Lung (tissue), 12 donors: ENCODE data around the gene COL9A3. TPM values are rescaled to one million over a fixed set of nuclear protein-coding genes. Genes with fewer than 3 reads are reported as not detected.

Experiments used
- ATAC-seq: fragments of 200-7000 bp; cut with Tn5 transposase; one replicate; pipeline ENCODE4 v1.9.1; 2020; ENCODE audit warnings: moderate number of reproducible peaks; ENCODE audit not compliant: insufficient read depth, low FRiP score
- DNase-seq, 3 donors: peaks; one replicate each; pipeline ENCODE4 v3.0.0-alpha.2; 2013 to 2017
- H3K27ac ChIP-seq, 2 donors: one replicate each; pipeline ENCODE4 v1.5.1; 2013; ENCODE audit warnings: mild to moderate bottlenecking in 2 of 2, moderate library complexity in 2 of 2, control low read depth in 1 of 2, inconsistent platforms in 1 of 2, low read depth in 1 of 2, low read length in 1 of 2
- H3K27me3 ChIP-seq, 3 donors: one replicate each; pipeline ENCODE4 v1.5.1; 2013; ENCODE audit warnings: low read length in 2 of 3; ENCODE audit not compliant: control insufficient read depth in 3 of 3, insufficient read depth in 3 of 3
- H3K36me3 ChIP-seq, 4 donors: one replicate each; pipeline ENCODE4 v1.5.1; 2013; ENCODE audit warnings: low read length in 4 of 4, mild to moderate bottlenecking in 1 of 4, moderate library complexity in 1 of 4; ENCODE audit not compliant: control insufficient read depth in 4 of 4, insufficient read depth in 4 of 4
- H3K4me1 ChIP-seq, 5 donors: one replicate each; pipeline ENCODE4 v1.5.1; 2013; ENCODE audit warnings: low read length in 5 of 5, mild to moderate bottlenecking in 2 of 5, moderate library complexity in 1 of 5; ENCODE audit not compliant: control insufficient read depth in 5 of 5, insufficient read depth in 5 of 5
- H3K4me3 ChIP-seq: one replicate; pipeline ENCODE4 v1.5.1; 2013; ENCODE audit warnings: mild to moderate bottlenecking, control low read depth, moderate library complexity
- H3K9ac ChIP-seq, 2 donors: one replicate each; pipeline ENCODE4 v1.5.1; 2013; ENCODE audit warnings: low read length in 2 of 2, control low read depth in 1 of 2; ENCODE audit not compliant: insufficient read depth in 1 of 2
- H3K9me3 ChIP-seq, 4 donors: one replicate each; pipeline ENCODE4 v1.5.1; 2013; ENCODE audit warnings: low read length in 3 of 4, mild to moderate bottlenecking in 1 of 4, moderate library complexity in 1 of 4; ENCODE audit not compliant: control insufficient read depth in 4 of 4, insufficient read depth in 3 of 4
- WGBS, 2 donors: extraction: QIAGEN DNeasy Blood & Tissue Kit; methylation state at CpG; one replicate each; pipeline ENCODE4 v1.1.7; 2013; 5-methylcytosine and 5-hydroxymethylcytosine counted together
- polyA plus RNA-seq, 2 donors: library from polyadenylated mRNA; stranded (reverse); fragments of 200-250 nt; gene quantifications; one replicate each; pipeline ENCODE4 v1.2.1, GENCODE V29; 2013
- total RNA-seq, 2 donors: library from RNA; depleted of rRNA in 1 of 2; stranded (reverse); fragments of >200 nt in 1 of 2; gene quantifications; one replicate each; pipeline ENCODE4 v1.2.1, GENCODE V29; 2014 to 2021
- TF ChIP-seq, protein P1 (sequence below): IDR thresholded peaks from 2 replicates; pipeline ENCODE4 v1.5.1; 2012; ENCODE audit warnings: mild to moderate bottlenecking; ENCODE audit errors: control extremely low read depth, extremely low read depth
- donor health status: control.
- donor health status: control.
- donor health status: Bipolar disorder and iron deficiency.
- donor health status: healthy.
- donor health status: DM: yes; HTN: yes; CAD: no.

Gene COL9A3
- total and polyA plus RNA-seq, 4 donors = 0.55 to 26.1 (median 4.0) TPM

DNA sequence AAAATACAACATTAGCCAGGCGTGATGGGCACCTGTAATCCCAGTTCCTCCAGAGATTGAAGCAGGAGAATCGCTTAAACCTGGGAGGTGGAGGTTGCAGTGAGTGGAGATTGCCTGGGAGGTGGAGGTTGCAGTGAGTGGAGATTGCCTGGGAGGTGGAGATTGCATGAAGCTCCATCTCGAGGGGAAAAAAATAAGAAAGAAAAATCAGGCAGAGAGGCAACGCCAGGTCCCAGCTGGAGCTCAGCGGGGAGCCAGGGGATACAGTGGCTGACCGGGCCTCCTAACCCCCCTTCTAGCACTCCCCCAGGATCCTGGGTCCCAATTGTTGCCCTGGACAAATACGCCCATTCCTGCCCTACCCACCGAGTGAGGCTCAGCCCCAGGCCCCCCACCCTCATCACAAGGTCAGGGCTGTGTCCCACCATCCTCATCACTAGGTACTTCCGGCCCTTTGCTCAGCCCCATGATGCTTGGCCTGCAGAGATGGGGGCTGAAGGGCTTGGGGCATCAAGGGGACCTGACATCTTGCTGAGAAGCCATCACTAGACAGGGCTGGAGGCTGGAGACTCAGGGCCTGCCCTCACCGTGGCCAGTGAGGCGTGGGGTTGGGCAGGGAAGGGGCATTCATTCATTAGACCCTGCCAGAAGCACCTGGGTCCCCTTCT is 10.3 kb upstream of the COL9A3 start:
- no peaks in the 10 kb centered on the region for H3K9me3 ChIP-seq
- DNase-seq (no peak), ATAC-seq (no peak)
- WGBS, 2 donors = 75 to 81% methylated on average over 11 of the region's 11 CpGs
- H3K27me3 ChIP-seq = no peaks in the 10 kb centered on the region
- TF ChIP-seq, protein P1, sequence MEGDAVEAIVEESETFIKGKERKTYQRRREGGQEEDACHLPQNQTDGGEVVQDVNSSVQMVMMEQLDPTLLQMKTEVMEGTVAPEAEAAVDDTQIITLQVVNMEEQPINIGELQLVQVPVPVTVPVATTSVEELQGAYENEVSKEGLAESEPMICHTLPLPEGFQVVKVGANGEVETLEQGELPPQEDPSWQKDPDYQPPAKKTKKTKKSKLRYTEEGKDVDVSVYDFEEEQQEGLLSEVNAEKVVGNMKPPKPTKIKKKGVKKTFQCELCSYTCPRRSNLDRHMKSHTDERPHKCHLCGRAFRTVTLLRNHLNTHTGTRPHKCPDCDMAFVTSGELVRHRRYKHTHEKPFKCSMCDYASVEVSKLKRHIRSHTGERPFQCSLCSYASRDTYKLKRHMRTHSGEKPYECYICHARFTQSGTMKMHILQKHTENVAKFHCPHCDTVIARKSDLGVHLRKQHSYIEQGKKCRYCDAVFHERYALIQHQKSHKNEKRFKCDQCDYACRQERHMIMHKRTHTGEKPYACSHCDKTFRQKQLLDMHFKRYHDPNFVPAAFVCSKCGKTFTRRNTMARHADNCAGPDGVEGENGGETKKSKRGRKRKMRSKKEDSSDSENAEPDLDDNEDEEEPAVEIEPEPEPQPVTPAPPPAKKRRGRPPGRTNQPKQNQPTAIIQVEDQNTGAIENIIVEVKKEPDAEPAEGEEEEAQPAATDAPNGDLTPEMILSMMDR = no peak
- peaks cover 0 to 25% (median 6%) of the 10 kb centered on the region in 5 donors for H3K4me1 ChIP-seq
- H3K4me3 ChIP-seq = no peak overlapping the region
- H3K36me3 ChIP-seq = peaks cover 5 to 35% (median 21%) of the 10 kb centered on the region in 4 donors
- H3K27ac ChIP-seq = peak overlapping the region in 1 of 2 donors; percentile 73
- H3K9ac ChIP-seq = no peak overlapping the region

DNA sequence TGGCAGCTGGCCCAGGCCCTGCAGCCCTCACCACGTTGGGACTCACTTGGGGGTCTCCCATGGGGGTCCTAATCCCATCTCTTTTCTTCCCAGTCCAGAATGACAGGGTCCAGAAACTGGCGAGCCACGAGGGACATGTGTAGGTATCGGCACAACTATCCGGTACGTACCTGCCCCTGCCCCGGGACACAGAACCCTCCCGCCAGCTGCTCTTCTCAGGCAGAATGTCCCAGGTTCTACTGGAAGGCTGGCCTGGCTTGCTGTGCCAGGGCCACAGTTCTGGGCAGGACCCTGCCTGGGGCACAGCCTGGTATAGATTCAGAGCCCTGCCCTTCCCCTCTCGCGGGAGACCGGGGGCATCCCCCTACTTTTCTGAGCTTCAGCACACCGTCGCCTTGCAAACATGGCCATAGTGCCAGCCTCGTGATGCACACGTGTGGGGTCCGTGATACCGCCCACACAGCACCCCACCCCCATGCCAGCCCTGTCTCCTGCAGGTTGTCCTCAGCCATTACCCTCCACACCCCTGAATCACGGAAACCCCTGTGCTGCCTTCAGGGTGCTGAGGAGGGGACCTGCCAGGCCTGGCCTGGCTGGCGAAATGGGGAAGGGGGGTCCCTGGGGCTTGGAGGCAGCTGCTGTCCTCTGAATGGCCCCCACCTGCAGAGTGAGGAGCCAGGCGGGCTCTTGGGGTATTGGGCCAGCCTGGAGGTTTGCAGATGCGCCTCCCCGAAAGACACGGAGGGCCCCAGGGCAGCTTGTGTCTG is 9.2 kb upstream of the COL9A3 start:
- Histone ChIP-seq H3K4me3 (no peak overlapping the region), H3K4me1 (peaks cover 0 to 25% (median 6%) of the 10 kb centered on the region in 5 donors), H3K27me3 (no peaks in the 10 kb centered on the region), H3K9me3 (no peaks in the 10 kb centered on the region), H3K27ac (no peak overlapping the region), H3K9ac (no peak overlapping the region), H3K36me3 (peaks cover 5 to 46% (median 23%) of the 10 kb centered on the region in 4 donors)
- 89 to 91% methylated on average over 22 to 23 of the region's 23 CpGs for WGBS, 2 donors
- no peak for ATAC-seq
- no peak for DNase-seq
- TF ChIP-seq, protein P1 = no peak

DNA sequence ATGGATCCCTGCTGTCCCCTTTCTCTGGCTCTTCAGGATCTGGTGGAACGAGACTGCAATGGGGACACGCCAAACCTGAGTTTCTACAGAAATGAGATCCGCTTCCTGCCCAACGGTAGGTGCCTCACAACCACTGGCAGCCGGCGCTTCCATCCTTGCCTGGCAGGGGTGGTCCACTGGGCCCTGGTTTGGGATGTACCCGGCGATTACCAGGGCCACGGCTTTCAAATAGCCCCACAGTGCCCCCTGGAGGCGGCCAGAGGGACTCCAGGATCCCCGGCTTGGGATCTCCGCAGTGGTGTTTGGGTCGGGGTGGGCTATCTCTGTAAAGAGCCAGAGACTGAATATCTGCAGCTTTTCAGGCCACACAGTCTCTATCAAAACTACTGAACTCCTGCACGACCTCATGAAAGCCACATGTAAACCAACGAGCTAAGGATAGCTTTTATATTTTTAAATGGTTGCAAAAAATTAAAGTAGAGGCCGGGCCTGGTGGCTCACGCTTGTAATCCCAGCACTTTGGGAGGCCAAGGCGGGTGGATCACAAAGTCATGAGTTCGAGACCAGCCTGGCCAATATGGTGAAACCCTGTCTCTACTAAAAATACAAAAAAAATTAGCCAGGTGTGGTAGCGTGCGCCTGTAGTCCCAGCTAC is 8.5 kb upstream of the COL9A3 start:
- TF ChIP-seq, protein P1 = peak; percentile 76
- no peak overlapping the region for H3K9ac ChIP-seq
- DNase-seq = peak; percentile 66 to 75 (median 74)
- WGBS, 2 donors = 45 to 47% methylated on average over 21 of the region's 21 CpGs
- no peaks in the 10 kb centered on the region for H3K27me3 ChIP-seq
- H3K9me3 ChIP-seq = peaks cover 0 to 4% (median 0%) of the 10 kb centered on the region in 4 donors
- no peak overlapping the region for H3K27ac ChIP-seq
- peaks cover 5 to 51% (median 23%) of the 10 kb centered on the region in 4 donors for H3K36me3 ChIP-seq
- ATAC-seq = peak; percentile 32
- H3K4me1 ChIP-seq = peaks cover 0 to 25% (median 6%) of the 10 kb centered on the region in 5 donors
- no peak overlapping the region for H3K4me3 ChIP-seq
